GM12865 (cell line): ENCODE measurements around the gene MX2.

ENCODE experiments used
- DNase-seq: peaks from one replicate; pipeline ENCODE4 v3.0.0; 2010; ENCODE audit warnings: low read depth
- H3K4me3 ChIP-seq: 2 replicates; pipeline ENCODE4 v1.5.1; 2011; ENCODE audit warnings: mild to moderate bottlenecking, low read depth, low read length, control low read depth
- TF ChIP-seq, protein P1 (sequence below): IDR thresholded peaks from 2 replicates; pipeline ENCODE4 v1.5.1; 2011; ENCODE audit warnings: low read length, control low read depth, low read depth, inconsistent platforms; ENCODE audit not compliant: insufficient read depth; ENCODE audit errors: missing control alignments

The MX2 gene

DNA sequence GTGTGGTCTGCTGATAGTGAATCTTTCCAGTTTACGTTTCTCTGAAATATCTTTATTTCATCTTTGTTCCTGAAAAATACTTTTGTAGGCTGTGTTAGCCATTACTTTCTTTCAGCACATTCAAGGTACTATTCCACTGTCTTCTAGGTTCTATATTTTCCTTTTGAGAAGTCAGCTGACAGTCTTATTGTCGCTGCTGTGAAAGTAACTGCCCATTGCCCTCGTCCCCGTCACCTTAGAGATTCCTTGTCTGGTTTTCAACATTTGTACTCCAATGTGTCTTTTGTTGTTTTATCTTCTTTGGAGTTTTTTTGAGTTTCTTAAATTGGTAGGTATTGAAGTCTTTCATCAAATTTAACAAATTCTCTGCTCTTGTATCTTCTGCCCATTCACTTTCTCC is 19.8 kb upstream of the MX2 start:
- TF ChIP-seq, protein P1, sequence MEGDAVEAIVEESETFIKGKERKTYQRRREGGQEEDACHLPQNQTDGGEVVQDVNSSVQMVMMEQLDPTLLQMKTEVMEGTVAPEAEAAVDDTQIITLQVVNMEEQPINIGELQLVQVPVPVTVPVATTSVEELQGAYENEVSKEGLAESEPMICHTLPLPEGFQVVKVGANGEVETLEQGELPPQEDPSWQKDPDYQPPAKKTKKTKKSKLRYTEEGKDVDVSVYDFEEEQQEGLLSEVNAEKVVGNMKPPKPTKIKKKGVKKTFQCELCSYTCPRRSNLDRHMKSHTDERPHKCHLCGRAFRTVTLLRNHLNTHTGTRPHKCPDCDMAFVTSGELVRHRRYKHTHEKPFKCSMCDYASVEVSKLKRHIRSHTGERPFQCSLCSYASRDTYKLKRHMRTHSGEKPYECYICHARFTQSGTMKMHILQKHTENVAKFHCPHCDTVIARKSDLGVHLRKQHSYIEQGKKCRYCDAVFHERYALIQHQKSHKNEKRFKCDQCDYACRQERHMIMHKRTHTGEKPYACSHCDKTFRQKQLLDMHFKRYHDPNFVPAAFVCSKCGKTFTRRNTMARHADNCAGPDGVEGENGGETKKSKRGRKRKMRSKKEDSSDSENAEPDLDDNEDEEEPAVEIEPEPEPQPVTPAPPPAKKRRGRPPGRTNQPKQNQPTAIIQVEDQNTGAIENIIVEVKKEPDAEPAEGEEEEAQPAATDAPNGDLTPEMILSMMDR: no peak
- no peak overlapping the region for H3K4me3 ChIP-seq
- no peak for DNase-seq

DNA sequence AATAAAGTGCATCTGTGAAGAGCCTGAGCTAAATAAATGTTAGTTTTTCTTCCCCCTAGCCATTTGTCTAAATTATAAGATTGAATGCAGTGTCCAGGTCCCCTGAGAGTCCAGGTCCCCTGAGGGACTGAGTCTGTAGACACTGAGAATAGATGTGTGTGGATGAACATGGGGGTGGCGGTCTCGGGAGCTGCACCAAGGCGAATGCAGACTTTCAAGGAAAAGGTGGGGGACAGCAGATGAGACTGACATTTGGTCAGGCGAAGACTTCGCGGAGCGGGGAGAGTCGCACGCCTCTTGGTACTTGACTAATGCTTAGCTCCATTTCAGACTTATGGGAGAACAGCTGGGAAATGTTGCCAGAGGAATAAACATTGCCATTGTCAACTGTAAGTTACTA is 17.7 kb upstream of the MX2 start:
- TF ChIP-seq, protein P1: no peak
- no peak for DNase-seq
- no peak overlapping the region for H3K4me3 ChIP-seq

GRCh38 chr21:41345356-41345755 is 16.5 kb upstream of the MX2 start:
- TF ChIP-seq, protein P1: no peak
- DNase-seq: no peak
- no peak overlapping the region for H3K4me3 ChIP-seq

GRCh38 chr21:41345934-41346685 is 15.7 kb upstream of the MX2 start:
- no peak for DNase-seq
- TF ChIP-seq, protein P1: no peak
- no peak overlapping the region for H3K4me3 ChIP-seq

DNA sequence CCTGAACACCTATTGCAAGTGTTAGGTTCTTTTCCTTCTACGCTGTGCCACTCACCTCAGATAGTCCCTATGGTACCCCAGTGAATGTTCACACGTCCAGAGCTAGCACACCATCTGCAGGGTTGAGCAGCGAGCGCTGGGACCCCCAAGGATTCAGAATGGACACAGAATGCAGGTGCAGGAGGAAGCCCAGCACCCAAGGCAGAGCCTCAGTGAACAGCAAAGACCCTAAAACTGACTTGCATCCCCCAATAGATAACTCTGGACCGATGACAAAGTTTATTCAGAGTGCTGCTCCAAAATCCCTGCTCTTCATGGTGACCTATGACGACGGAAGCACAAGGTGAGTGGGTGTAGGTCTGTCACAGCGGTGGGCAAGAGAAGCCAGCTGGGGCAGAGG is 15.1 kb upstream of the MX2 start:
- no peak for DNase-seq
- H3K4me3 ChIP-seq: no peak overlapping the region
- TF ChIP-seq, protein P1: no peak

DNA sequence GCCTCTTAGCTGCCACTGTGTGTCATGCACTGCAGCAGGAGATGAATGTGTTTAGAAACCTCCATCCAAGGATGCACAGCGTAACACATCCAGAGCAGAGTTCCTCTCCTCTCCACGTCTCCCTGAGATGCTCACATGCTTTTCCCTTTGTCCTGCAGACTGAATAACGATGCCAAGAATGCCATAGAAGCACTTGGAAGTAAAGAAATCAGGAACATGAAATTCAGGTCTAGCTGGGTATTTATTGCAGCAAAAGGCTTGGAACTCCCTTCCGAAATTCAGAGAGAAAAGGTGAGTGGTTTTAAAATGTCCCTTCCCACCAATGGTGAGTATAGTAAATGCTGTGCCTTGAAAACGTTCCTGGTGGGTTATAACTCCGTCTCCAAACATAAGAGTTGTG is 13.4 kb upstream of the MX2 start:
- DNase-seq: no peak
- H3K4me3 ChIP-seq: no peak overlapping the region
- TF ChIP-seq, protein P1: no peak

DNA sequence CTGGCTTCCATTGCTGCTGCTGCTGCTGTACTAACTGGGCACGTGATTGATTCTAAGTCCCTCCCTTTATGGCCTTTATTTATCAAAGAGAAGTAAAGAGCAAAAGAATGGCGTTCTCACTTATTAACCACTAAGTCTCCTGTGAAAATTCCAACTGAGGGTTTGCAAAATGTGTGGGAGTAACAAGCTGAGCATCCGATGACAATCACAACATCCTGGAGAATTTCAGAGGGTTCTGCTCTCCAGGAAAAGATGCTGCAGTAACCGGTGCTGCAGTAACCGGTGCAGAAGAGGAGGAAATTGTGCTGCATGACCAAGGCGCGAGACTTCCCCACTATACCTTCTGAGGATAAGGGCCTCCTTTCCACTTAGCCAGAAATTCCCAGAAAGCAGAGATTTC is 12.7 kb upstream of the MX2 start:
- no peak overlapping the region for H3K4me3 ChIP-seq
- no peak for DNase-seq
- TF ChIP-seq, protein P1: no peak
